HG03064 (cell line): Measurements from ENCODE around the gene RUFY4.
A peak's percentile ranks its signal among the peaks of the same experiment; 100 is the strongest.
"Not testable (repeated sequence)": the region's sequence is repeated elsewhere in the genome, so short reads cannot be mapped to it uniquely, and the experiment has no call there.

Source experiments
- ATAC-seq: cut with Tn5 transposase; IDR thresholded peaks from one replicate; pipeline ENCODE4 v1.9.1; 2021; ENCODE audit warnings: low read depth; ENCODE audit not compliant: unreplicated experiment

Gene RUFY4

GRCh38 chr2:218030409-218031195 is 38.5 kb upstream of the RUFY4 start:
- no peak for ATAC-seq

- no peak for ATAC-seq
Observed at GRCh38 chr2:218031261-218031660, 37.8 kb upstream of the RUFY4 start.

- no peak for ATAC-seq
Observed at GRCh38 chr2:218031771-218032257, 37.2 kb upstream of the RUFY4 start.

- no peak for ATAC-seq
Observed at GRCh38 chr2:218032336-218033171, 36.5 kb upstream of the RUFY4 start.

- no peak for ATAC-seq
Observed at GRCh38 chr2:218033208-218033589, 35.9 kb upstream of the RUFY4 start.

GRCh38 chr2:218033590-218034496 is 35.2 kb upstream of the RUFY4 start:
- no peak for ATAC-seq

- ATAC-seq, result peak; percentile 72
Observed at GRCh38 chr2:218034497-218035213, 34.4 kb upstream of the RUFY4 start.

GRCh38 chr2:218035463-218036100 is 33.5 kb upstream of the RUFY4 start:
- ATAC-seq, result no peak

- no peak for ATAC-seq
Observed at GRCh38 chr2:218036371-218036770, 32.7 kb upstream of the RUFY4 start.

GRCh38 chr2:218039171-218039570 is 29.9 kb upstream of the RUFY4 start:
- no peak for ATAC-seq

GRCh38 chr2:218040883-218041282 is 28.2 kb upstream of the RUFY4 start:
- ATAC-seq, result no peak

- ATAC-seq, result no peak
Observed at GRCh38 chr2:218041302-218042168, 27.5 kb upstream of the RUFY4 start.

- no peak for ATAC-seq
Observed at GRCh38 chr2:218043100-218043499, 26.0 kb upstream of the RUFY4 start.

- no peak for ATAC-seq
Observed at GRCh38 chr2:218043701-218044109, 25.3 kb upstream of the RUFY4 start.

GRCh38 chr2:218044599-218044998 is 24.5 kb upstream of the RUFY4 start:
- ATAC-seq, result not testable (repeated sequence)

- ATAC-seq, result peak; percentile 83
Observed at GRCh38 chr2:218046238-218046637, 22.8 kb upstream of the RUFY4 start.

- ATAC-seq, result no peak
Observed at GRCh38 chr2:218047536-218048225, 21.4 kb upstream of the RUFY4 start.

GRCh38 chr2:218051903-218052302 is 17.1 kb upstream of the RUFY4 start:
- no peak for ATAC-seq
